K562 (cell line): Measurements from ENCODE around the gene SLC4A1. TPM values are rescaled to one million over a fixed set of nuclear protein-coding genes. Genes with fewer than 3 reads are reported as not detected.

ENCODE experiments used
- BCL6 ChIP-seq: fragments of 250-450 bp; sonication (Bioruptor Pico); IDR thresholded peaks from 2 replicates; pipeline ENCODE4 v1.4.0; 2020
- CBFA2T3 ChIP-seq: fragments of 450-650 bp; IDR thresholded peaks from 2 replicates; pipeline ENCODE4 v1.6.1; 2017
- CREB1 ChIP-seq, 2 experiments: sonication (generic) in 1 of 2; formaldehyde crosslinking in 1 of 2; IDR thresholded peaks; 2 replicates each; pipeline versions ENCODE4 v1.6.1 to v1.8.0; 2012 to 2022; ENCODE audit warnings: inconsistent platforms in 1 of 2, mild to moderate bottlenecking in 1 of 2, missing genetic modification reagents in 1 of 2, moderate library complexity in 1 of 2
- ELF1 ChIP-seq: fragments of 200-800 bp; sonication (Bioruptor generic); IDR thresholded peaks from 2 replicates; pipeline ENCODE4 v1.6.1; 2016; ENCODE audit warnings: missing genetic modification characterization, missing compliant biosample characterization
- FOXP1 ChIP-seq: sonication (generic); formaldehyde crosslinking; IDR thresholded peaks from 2 replicates; pipeline ENCODE4 v1.8.0; 2022; ENCODE audit warnings: mild to moderate bottlenecking, missing genetic modification reagents
- HDAC1 ChIP-seq, 2 experiments: fragments of 450-650 bp; IDR thresholded peaks; 2 replicates each; pipeline ENCODE4 v1.6.1; 2016 to 2017; ENCODE audit warnings: inconsistent platforms in 1 of 2, mild to moderate bottlenecking in 1 of 2, moderate library complexity in 1 of 2
- KAT7 ChIP-seq: sonication (generic); formaldehyde crosslinking; IDR thresholded peaks from 2 replicates; pipeline ENCODE4 v1.8.0; 2022; ENCODE audit warnings: missing genetic modification reagents, mild to moderate bottlenecking, borderline replicate concordance
- NFE2L1 ChIP-seq: fragments of 450-650 bp; IDR thresholded peaks from 2 replicates; pipeline ENCODE4 v1.6.1; 2016; ENCODE audit warnings: missing genetic modification characterization, low read depth, mild to moderate bottlenecking, missing compliant biosample characterization, moderate library complexity, borderline replicate concordance
- NR1H2 ChIP-seq: sonication (generic); formaldehyde crosslinking; IDR thresholded peaks from 2 replicates; pipeline ENCODE4 v1.4.0; 2020; ENCODE audit warnings: mild to moderate bottlenecking, missing genetic modification reagents
- NRF1 ChIP-seq, 2 experiments: fragments of 450-650 bp; IDR thresholded peaks in 1 of 2; conservative IDR thresholded peaks in 1 of 2; 2 replicates each; pipeline ENCODE4 v1.6.1; 2014; ENCODE audit warnings: mild to moderate bottlenecking in 2 of 2
- PHF8 ChIP-seq: fragments of 200-600 bp; sonication (generic); IDR thresholded peaks from 2 replicates; pipeline ENCODE4 v1.6.1; 2012; ENCODE audit warnings: mixed run types, mild to moderate bottlenecking, inconsistent platforms, low read length, moderate library complexity, borderline replicate concordance
- POLR2B ChIP-seq: fragments of 450-650 bp; IDR thresholded peaks from 2 replicates; pipeline ENCODE4 v1.6.1; 2018; ENCODE audit warnings: low read depth; ENCODE audit not compliant: partially characterized antibody
- POLR3G ChIP-seq: IDR thresholded peaks from 2 replicates; pipeline ENCODE4 v1.6.1; 2011; ENCODE audit not compliant: insufficient read length, insufficient replicate concordance; ENCODE audit errors: extremely low read depth
- PTRF ChIP-seq: fragments of 450-650 bp; IDR thresholded peaks from 2 replicates; pipeline ENCODE4 v1.6.1; 2016; ENCODE audit warnings: mild to moderate bottlenecking, missing genetic modification characterization, missing compliant biosample characterization
- RNF2 ChIP-seq: sonication (generic); IDR thresholded peaks from 2 replicates; pipeline ENCODE4 v1.6.1; 2016
- SETDB1 ChIP-seq: IDR thresholded peaks from one replicate; pipeline ENCODE4 v1.6.1; 2012; ENCODE audit warnings: low read length, control low read depth, inconsistent platforms
- ZKSCAN1 ChIP-seq: fragments of 150-350 bp; IDR thresholded peaks from 2 replicates; pipeline ENCODE4 v1.6.1; 2016; ENCODE audit warnings: low read depth, low read length
- ZNF165 ChIP-seq: fragments of 250-450 bp; sonication (Bioruptor Pico); IDR thresholded peaks from 2 replicates; pipeline ENCODE4 v1.4.0; 2020; ENCODE audit warnings: borderline replicate concordance
- ZNF175 ChIP-seq: fragments of 200-800 bp; sonication (Bioruptor generic); IDR thresholded peaks from 2 replicates; pipeline ENCODE4 v1.6.1; 2016; ENCODE audit warnings: low read depth, mild to moderate bottlenecking, missing genetic modification characterization, missing compliant biosample characterization
- ZNF184 ChIP-seq: sonication (generic); formaldehyde crosslinking; IDR thresholded peaks from 2 replicates; pipeline ENCODE4 v1.5.0; 2020; ENCODE audit warnings: missing genetic modification reagents
- ZNF316 ChIP-seq: fragments of 450-650 bp; IDR thresholded peaks from 2 replicates; pipeline ENCODE4 v1.6.1; 2016
- polyA plus RNA-seq, 8 experiments: library from polyadenylated mRNA; depleted of rRNA in 4 of 8; stranded (reverse) in 5 of 8; unstranded in 3 of 8; fragments of >200 nt; fragmentation: Nextera tagmentation in 2 of 8; fragmentation: Illumina TruSeq in 1 of 8; extraction: Ambion mirVana in 2 of 8; extraction: Trizol in 1 of 8; gene quantifications; 2 replicates each; pipeline versions ENCODE4 v1.2.1 to v1.2.3, GENCODE V29; 2011 to 2014; ENCODE audit warnings: inconsistent platforms in 1 of 8, missing spikeins in 1 of 8
- total RNA-seq, 7 experiments: library from RNA; depleted of rRNA in 6 of 7; stranded (reverse); fragments of >200 nt in 6 of 7; fragmentation: Illumina TruSeq in 2 of 7; extraction: Trizol in 2 of 7; gene quantifications; 2 replicates each; pipeline versions ENCODE4 v1.2.1 to v1.2.3, GENCODE V29; 2011 to 2021; ENCODE audit warnings: low replicate concordance in 1 of 7
- TF ChIP-seq, protein P1 (sequence below): fragments of 450-650 bp; formaldehyde crosslinking; IDR thresholded peaks from 2 replicates; pipeline ENCODE4 v1.4.0; 2020; ENCODE audit warnings: mild to moderate bottlenecking, moderate library complexity
- TF ChIP-seq, protein P2 (sequence below): sonication (generic); formaldehyde crosslinking; IDR thresholded peaks from 2 replicates; pipeline ENCODE4 v1.8.1; 2022; ENCODE audit warnings: missing genetic modification reagents
- TF ChIP-seq, protein P3 (sequence below): fragments of 250-450 bp; sonication (Bioruptor Pico); IDR thresholded peaks from 2 replicates; pipeline ENCODE4 v1.4.0; 2020
- TF ChIP-seq, protein P4 (sequence below): fragments of 450-650 bp; formaldehyde crosslinking; IDR thresholded peaks from 2 replicates; pipeline ENCODE4 v1.4.0; 2022; ENCODE audit warnings: missing genetic modification characterization

The SLC4A1 gene
- total and polyA plus RNA-seq, 9 of the 15 experiments (the other 6 are each of a cell fraction or from before 2014, with no cell fraction given) = 0.14 to 1.00 (median 0.53) TPM

DNA sequence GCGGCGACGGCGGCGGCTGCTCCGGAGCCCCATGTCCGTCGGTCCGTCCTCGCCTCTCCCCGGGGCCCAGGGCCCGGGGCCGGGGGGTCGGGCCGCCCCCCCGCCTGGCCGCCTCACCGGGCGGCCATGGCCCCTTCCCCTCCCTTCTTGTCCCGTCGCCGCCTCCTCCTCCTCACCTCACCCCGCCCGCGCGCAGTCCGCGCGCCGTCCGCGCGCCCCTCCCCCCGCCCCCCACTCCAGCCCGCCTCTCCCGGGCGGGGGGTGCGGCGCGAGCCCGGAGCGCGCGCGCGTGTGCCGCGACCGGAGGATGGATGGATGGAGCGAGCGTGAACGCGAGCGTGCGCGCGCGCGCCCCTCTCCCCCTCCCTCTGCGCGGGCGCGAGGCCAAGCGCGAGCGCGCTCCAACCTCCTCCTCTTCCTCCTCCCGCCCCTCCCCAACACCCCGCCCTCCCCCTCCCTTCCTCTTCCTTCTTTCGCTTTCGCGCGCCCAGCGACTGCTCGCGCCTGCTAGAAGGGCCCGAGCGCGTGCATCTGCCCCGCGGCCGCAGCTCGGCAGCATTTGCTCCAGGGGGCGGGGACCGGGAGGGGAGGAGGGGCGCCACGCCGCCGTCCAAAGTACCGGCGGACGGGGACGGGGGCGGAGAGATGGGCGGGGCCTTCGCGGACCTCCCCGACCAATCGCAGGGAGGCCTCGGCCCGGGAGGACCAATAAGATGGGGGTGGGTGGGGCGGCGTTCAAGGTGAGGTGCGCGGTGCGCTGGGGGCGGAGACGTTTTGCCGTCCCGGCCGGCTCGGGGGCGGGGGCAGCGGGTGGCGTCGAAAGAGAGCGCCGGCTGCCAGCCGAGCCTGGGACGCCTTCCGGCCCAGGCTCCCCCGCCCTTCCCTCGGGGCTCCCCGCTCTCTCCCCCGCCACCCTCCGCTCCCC, 68.1 kb downstream of the SLC4A1 start, which contains the start of gene ATXN7L3 (continued):
- TF ChIP-seq, protein P1, sequence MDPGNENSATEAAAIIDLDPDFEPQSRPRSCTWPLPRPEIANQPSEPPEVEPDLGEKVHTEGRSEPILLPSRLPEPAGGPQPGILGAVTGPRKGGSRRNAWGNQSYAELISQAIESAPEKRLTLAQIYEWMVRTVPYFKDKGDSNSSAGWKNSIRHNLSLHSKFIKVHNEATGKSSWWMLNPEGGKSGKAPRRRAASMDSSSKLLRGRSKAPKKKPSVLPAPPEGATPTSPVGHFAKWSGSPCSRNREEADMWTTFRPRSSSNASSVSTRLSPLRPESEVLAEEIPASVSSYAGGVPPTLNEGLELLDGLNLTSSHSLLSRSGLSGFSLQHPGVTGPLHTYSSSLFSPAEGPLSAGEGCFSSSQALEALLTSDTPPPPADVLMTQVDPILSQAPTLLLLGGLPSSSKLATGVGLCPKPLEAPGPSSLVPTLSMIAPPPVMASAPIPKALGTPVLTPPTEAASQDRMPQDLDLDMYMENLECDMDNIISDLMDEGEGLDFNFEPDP (CRISPR knock-in tag) = no peak
- TF ChIP-seq PTRF (tag) (no peak), FOXP1 (CRISPR knock-in tag) (no peak), ELF1 (tag) (peak; percentile 36), NRF1 (conservative IDR thresholded peaks at IDR 0.05 in 1 of 2, IDR thresholded peaks at IDR 0.05 in 1 of 2) (peak; percentile 73 to 76), ZNF316 (no peak), NFE2L1 (tag) (no peak), ZNF184 (CRISPR knock-in tag) (no peak), RNF2 (no peak), POLR2B (no peak), ZNF165 (CRISPR knock-in tag) (no peak), PHF8 (peak; percentile 24; the same call in 1 of the 2 replicates), NR1H2 (CRISPR knock-in tag) (no peak), SETDB1 (no peak), POLR3G (no peak), CREB1 (IDR thresholded peaks at IDR 0.05) (peak; percentile 92), CREB1 (CRISPR knock-in tag; IDR thresholded peaks at IDR 0.05) (peak; percentile 89), ZNF175 (peak; percentile 70; the same call in 1 of the 2 replicates), BCL6 (no peak), ZKSCAN1 (no peak), CBFA2T3 (no peak), KAT7 (CRISPR knock-in tag) (0 out of 2 replicates have a peak, but pooled peaks have one; percentile 23), HDAC1 (IDR thresholded peaks at IDR 0.05) (0 out of 4 replicates have a peak, but pooled peaks of 1 of the 2 experiments have one; percentile 7)
- TF ChIP-seq, protein P2, sequence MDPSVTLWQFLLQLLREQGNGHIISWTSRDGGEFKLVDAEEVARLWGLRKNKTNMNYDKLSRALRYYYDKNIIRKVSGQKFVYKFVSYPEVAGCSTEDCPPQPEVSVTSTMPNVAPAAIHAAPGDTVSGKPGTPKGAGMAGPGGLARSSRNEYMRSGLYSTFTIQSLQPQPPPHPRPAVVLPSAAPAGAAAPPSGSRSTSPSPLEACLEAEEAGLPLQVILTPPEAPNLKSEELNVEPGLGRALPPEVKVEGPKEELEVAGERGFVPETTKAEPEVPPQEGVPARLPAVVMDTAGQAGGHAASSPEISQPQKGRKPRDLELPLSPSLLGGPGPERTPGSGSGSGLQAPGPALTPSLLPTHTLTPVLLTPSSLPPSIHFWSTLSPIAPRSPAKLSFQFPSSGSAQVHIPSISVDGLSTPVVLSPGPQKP (CRISPR knock-in tag) = no peak
- TF ChIP-seq, protein P3, sequence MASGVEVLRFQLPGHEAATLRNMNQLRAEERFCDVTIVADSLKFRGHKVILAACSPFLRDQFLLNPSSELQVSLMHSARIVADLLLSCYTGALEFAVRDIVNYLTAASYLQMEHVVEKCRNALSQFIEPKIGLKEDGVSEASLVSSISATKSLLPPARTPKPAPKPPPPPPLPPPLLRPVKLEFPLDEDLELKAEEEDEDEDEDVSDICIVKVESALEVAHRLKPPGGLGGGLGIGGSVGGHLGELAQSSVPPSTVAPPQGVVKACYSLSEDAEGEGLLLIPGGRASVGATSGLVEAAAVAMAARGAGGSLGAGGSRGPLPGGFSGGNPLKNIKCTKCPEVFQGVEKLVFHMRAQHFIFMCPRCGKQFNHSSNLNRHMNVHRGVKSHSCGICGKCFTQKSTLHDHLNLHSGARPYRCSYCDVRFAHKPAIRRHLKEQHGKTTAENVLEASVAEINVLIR (CRISPR knock-in tag) = peak; percentile 75
- TF ChIP-seq, protein P4, sequence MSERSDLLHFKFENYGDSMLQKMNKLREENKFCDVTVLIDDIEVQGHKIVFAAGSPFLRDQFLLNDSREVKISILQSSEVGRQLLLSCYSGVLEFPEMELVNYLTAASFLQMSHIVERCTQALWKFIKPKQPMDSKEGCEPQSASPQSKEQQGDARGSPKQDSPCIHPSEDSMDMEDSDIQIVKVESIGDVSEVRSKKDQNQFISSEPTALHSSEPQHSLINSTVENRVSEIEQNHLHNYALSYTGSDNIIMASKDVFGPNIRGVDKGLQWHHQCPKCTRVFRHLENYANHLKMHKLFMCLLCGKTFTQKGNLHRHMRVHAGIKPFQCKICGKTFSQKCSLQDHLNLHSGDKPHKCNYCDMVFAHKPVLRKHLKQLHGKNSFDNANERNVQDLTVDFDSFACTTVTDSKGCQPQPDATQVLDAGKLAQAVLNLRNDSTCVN (CRISPR knock-in tag) = no peak
